ENCODE results near the gene ITGB3BP. TPM values are rescaled to one million over a fixed set of nuclear protein-coding genes. Genes with fewer than 3 reads are reported as not detected.

The ITGB3BP gene
- total RNA-seq, 1 experiment from 2014 or later = 31.9 TPM

DNA sequence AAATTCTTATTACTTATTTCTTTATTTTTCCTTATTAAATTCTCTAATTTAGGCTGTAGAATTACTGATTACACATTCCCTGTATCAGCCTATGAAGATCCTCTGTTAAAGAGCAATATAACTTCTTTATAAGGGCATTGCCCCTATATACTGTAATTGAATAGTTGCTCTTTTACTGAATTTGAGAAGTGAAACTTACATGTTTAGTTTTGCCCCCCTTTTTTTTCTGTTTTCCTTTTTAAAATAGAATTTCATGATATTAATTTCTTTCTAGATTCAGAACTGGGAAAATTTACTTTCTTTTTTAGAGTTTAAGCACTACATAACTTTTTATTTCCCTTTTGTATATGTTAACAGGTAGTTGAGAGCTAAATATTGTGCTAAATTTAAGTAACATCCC, 40.7 kb upstream of the ITGB3BP start:
- no TSS peak for BruUV-seq (replicated peaks)
- CTCF ChIA-PET = no interaction called here
- in situ Hi-C loops (cut with HindIII; ENCODE audit: low pct_unique_long_range_greater_than_20kb, low sequenced_read_pairs) (no loop called here), intact Hi-C loops (cut with micrococcal nuclease; ENCODE audit: unreplicated experiment) (no loop called here)
- no peak overlapping the region for H3K4me3 ChIP-seq (ENCODE audit: low read depth in 2 of 2, low read length in 2 of 2)
- no peaks in the 10 kb centered on the region for H3K36me3 ChIP-seq (ENCODE audit: control insufficient read depth, insufficient read depth, low read length)
- no peak overlapping the region for H3K27ac ChIP-seq (ENCODE audit: low read length)
- ATAC-seq (no peak), DNase-seq (ENCODE audit: low read depth, low spot score) (no peak)
- no peaks in the 10 kb centered on the region for H3K9me3 ChIP-seq (ENCODE audit: control insufficient read depth, insufficient read depth, low read depth, low read length)
- POLR2A ChIA-PET = no interaction called here
- TF ChIP-seq TCF7L2 (IDR thresholded peaks at IDR 0.05; ENCODE audit: low read depth, low read length) (no peak), POLR2AphosphoS5 (IDR thresholded peaks at IDR 0.05; ENCODE audit: low read depth, low read length) (no peak), SIN3A (IDR thresholded peaks at IDR 0.05; ENCODE audit: borderline replicate concordance, insufficient read depth, low read depth, low read length) (no peak)
- TF ChIP-seq, protein P1, sequence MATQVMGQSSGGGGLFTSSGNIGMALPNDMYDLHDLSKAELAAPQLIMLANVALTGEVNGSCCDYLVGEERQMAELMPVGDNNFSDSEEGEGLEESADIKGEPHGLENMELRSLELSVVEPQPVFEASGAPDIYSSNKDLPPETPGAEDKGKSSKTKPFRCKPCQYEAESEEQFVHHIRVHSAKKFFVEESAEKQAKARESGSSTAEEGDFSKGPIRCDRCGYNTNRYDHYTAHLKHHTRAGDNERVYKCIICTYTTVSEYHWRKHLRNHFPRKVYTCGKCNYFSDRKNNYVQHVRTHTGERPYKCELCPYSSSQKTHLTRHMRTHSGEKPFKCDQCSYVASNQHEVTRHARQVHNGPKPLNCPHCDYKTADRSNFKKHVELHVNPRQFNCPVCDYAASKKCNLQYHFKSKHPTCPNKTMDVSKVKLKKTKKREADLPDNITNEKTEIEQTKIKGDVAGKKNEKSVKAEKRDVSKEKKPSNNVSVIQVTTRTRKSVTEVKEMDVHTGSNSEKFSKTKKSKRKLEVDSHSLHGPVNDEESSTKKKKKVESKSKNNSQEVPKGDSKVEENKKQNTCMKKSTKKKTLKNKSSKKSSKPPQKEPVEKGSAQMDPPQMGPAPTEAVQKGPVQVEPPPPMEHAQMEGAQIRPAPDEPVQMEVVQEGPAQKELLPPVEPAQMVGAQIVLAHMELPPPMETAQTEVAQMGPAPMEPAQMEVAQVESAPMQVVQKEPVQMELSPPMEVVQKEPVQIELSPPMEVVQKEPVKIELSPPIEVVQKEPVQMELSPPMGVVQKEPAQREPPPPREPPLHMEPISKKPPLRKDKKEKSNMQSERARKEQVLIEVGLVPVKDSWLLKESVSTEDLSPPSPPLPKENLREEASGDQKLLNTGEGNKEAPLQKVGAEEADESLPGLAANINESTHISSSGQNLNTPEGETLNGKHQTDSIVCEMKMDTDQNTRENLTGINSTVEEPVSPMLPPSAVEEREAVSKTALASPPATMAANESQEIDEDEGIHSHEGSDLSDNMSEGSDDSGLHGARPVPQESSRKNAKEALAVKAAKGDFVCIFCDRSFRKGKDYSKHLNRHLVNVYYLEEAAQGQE (IDR thresholded peaks at IDR 0.05; ENCODE audit: insufficient read depth in 1 of 2, low read depth in 2 of 2, low read length in 1 of 2) = no peak
- TF ChIP-seq, protein P2, sequence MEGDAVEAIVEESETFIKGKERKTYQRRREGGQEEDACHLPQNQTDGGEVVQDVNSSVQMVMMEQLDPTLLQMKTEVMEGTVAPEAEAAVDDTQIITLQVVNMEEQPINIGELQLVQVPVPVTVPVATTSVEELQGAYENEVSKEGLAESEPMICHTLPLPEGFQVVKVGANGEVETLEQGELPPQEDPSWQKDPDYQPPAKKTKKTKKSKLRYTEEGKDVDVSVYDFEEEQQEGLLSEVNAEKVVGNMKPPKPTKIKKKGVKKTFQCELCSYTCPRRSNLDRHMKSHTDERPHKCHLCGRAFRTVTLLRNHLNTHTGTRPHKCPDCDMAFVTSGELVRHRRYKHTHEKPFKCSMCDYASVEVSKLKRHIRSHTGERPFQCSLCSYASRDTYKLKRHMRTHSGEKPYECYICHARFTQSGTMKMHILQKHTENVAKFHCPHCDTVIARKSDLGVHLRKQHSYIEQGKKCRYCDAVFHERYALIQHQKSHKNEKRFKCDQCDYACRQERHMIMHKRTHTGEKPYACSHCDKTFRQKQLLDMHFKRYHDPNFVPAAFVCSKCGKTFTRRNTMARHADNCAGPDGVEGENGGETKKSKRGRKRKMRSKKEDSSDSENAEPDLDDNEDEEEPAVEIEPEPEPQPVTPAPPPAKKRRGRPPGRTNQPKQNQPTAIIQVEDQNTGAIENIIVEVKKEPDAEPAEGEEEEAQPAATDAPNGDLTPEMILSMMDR (IDR thresholded peaks at IDR 0.05) = no peak
- no peaks in the 10 kb centered on the region for H3K27me3 ChIP-seq (ENCODE audit: control insufficient read depth, insufficient read depth, low read length)
- H3K4me1 ChIP-seq (ENCODE audit: control insufficient read depth, insufficient read depth, low read length) = no peaks in the 10 kb centered on the region

DNA sequence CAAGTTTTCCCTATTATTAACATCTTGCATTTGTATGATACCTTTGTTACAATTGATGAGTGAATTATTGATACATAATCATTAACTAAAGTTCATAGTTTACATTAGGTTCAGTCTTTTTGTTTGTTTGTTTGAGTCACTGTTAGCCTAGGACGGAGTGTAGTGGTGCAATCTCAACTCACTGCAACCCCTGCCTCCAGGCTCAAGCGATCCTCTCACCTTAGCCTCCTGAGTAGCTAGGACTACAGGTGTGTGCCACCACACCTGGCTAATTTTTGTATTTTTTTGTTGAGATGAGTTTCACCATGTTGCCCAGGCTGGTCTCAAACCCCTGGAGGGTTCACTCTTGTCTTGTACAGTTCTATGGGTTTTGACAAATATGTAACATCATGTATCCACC, 36.3 kb upstream of the ITGB3BP start:
- TF ChIP-seq TCF7L2 (IDR thresholded peaks at IDR 0.05; ENCODE audit: low read depth, low read length) (no peak), SIN3A (IDR thresholded peaks at IDR 0.05; ENCODE audit: borderline replicate concordance, insufficient read depth, low read depth, low read length) (no peak), POLR2AphosphoS5 (IDR thresholded peaks at IDR 0.05; ENCODE audit: low read depth, low read length) (no peak)
- TF ChIP-seq, protein P2 (IDR thresholded peaks at IDR 0.05) = no peak
- TF ChIP-seq, protein P1 (IDR thresholded peaks at IDR 0.05; ENCODE audit: insufficient read depth in 1 of 2, low read depth in 2 of 2, low read length in 1 of 2) = no peak
- no TSS peak for BruUV-seq (replicated peaks)
- no peak overlapping the region for H3K27ac ChIP-seq (ENCODE audit: low read length)
- POLR2A ChIA-PET = no interaction called here
- H3K4me1 ChIP-seq (ENCODE audit: control insufficient read depth, insufficient read depth, low read length) = no peaks in the 10 kb centered on the region
- no peak for DNase-seq (ENCODE audit: low read depth, low spot score)
- in situ Hi-C loops (cut with HindIII; ENCODE audit: low pct_unique_long_range_greater_than_20kb, low sequenced_read_pairs) (no loop called here), intact Hi-C loops (cut with micrococcal nuclease; ENCODE audit: unreplicated experiment) (no loop called here)
- H3K36me3 ChIP-seq (ENCODE audit: control insufficient read depth, insufficient read depth, low read length) = no peaks in the 10 kb centered on the region
- no peaks in the 10 kb centered on the region for H3K9me3 ChIP-seq (ENCODE audit: control insufficient read depth, insufficient read depth, low read depth, low read length)
- CTCF ChIA-PET = no interaction called here
- no peaks in the 10 kb centered on the region for H3K27me3 ChIP-seq (ENCODE audit: control insufficient read depth, insufficient read depth, low read length)
- ATAC-seq = no peak
- H3K4me3 ChIP-seq (ENCODE audit: low read depth in 2 of 2, low read length in 2 of 2) = no peak overlapping the region

Measured in Panc1 (cell line).